Measurements from ENCODE around the gene CADM4. TPM values are rescaled to one million over a fixed set of nuclear protein-coding genes. Genes with fewer than 3 reads are reported as not detected.
"Not testable (repeated sequence)": the region's sequence is repeated elsewhere in the genome, so short reads cannot be mapped to it uniquely, and the experiment has no call there.

CADM4 gene
- total RNA-seq, 1 experiment from 2014 or later, result 28.7 TPM

- peaks cover 28% of the 10 kb centered on the region for H3K4me1 ChIP-seq (ENCODE audit: insufficient read depth, low read length, poor library complexity, severe bottlenecking)
- intact Hi-C loops (cut with micrococcal nuclease; ENCODE audit: unreplicated experiment), result no loop called here
- no peaks in the 10 kb centered on the region for H3K36me3 ChIP-seq (ENCODE audit: insufficient read depth, low read length, poor library complexity, severe bottlenecking)
- no TSS peak for BruUV-seq (replicated peaks)
- ChIA-PET POLR2A (ENCODE audit: low non-redundant PET) (no interaction called here), CTCF (no interaction called here)
- no peaks in the 10 kb centered on the region for H3K27me3 ChIP-seq (replicated peaks; ENCODE audit: insufficient read depth, low read depth, low read length, poor library complexity)
- peak overlapping the region; percentile 67 for H3K4me3 ChIP-seq (ENCODE audit: low read depth, low read length, poor library complexity, severe bottlenecking)
- no peak overlapping the region for H3K27ac ChIP-seq (ENCODE audit: low read depth, low read length, poor library complexity, severe bottlenecking)
- TF ChIP-seq CTCF (conservative IDR thresholded peaks at IDR 0.05; ENCODE audit: low read depth, low read length) (no peak), EZH2 (IDR thresholded peaks at IDR 0.05; ENCODE audit: borderline replicate concordance, low read depth, low read length, poor library complexity, severe bottlenecking) (no peak)
- no peaks in the 10 kb centered on the region for H3K9me3 ChIP-seq (ENCODE audit: low read depth, low read length, poor library complexity, severe bottlenecking)
- DNase-seq (ENCODE audit: low spot score), result no peak
Observed at GRCh38 chr19:43638214-43638994, 1.2 kb downstream of the CADM4 start.

- Histone ChIP-seq H3K27ac (ENCODE audit: low read depth, low read length, poor library complexity, severe bottlenecking) (no peak overlapping the region), H3K4me3 (ENCODE audit: low read depth, low read length, poor library complexity, severe bottlenecking) (no peak overlapping the region), H3K9me3 (ENCODE audit: low read depth, low read length, poor library complexity, severe bottlenecking) (no peaks in the 10 kb centered on the region), H3K27me3 (replicated peaks; ENCODE audit: insufficient read depth, low read depth, low read length, poor library complexity) (no peaks in the 10 kb centered on the region), H3K4me1 (ENCODE audit: insufficient read depth, low read length, poor library complexity, severe bottlenecking) (peaks cover 28% of the 10 kb centered on the region), H3K36me3 (ENCODE audit: insufficient read depth, low read length, poor library complexity, severe bottlenecking) (no peaks in the 10 kb centered on the region)
- no TSS peak for BruUV-seq (replicated peaks)
- DNase-seq (ENCODE audit: low spot score), result no peak
- CTCF ChIA-PET, result no interaction called here
- POLR2A ChIA-PET (ENCODE audit: low non-redundant PET), result no interaction called here
- TF ChIP-seq CTCF (conservative IDR thresholded peaks at IDR 0.05; ENCODE audit: low read depth, low read length), result no peak
- no peak for TF ChIP-seq EZH2 (IDR thresholded peaks at IDR 0.05; ENCODE audit: borderline replicate concordance, low read depth, low read length, poor library complexity, severe bottlenecking)
- intact Hi-C loops (cut with micrococcal nuclease; ENCODE audit: unreplicated experiment), result no loop called here
Observed at GRCh38 chr19:43636121-43636683, 3.4 kb downstream of the CADM4 start.

- POLR2A ChIA-PET (ENCODE audit: low non-redundant PET); H3K27me3 ChIP-seq (replicated peaks; ENCODE audit: insufficient read depth, low read depth, low read length, poor library complexity); CTCF ChIA-PET; DNase-seq (ENCODE audit: low spot score); intact Hi-C loops (cut with micrococcal nuclease; ENCODE audit: unreplicated experiment); H3K36me3 ChIP-seq (ENCODE audit: insufficient read depth, low read length, poor library complexity, severe bottlenecking); BruUV-seq (replicated peaks); H3K9me3 ChIP-seq (ENCODE audit: low read depth, low read length, poor library complexity, severe bottlenecking): not testable (repeated sequence)
- Histone ChIP-seq H3K27ac (ENCODE audit: low read depth, low read length, poor library complexity, severe bottlenecking) (peak overlapping the region; percentile 29), H3K4me3 (ENCODE audit: low read depth, low read length, poor library complexity, severe bottlenecking) (peak overlapping the region; percentile 17), H3K4me1 (ENCODE audit: insufficient read depth, low read length, poor library complexity, severe bottlenecking) (peaks cover 28% of the 10 kb centered on the region)
Observed at GRCh38 chr19:43635561-43635940, 4.1 kb downstream of the CADM4 start.
